Gastroesophageal sphincter (tissue), 3 donors: ENCODE data around the gene CAMK2B.

ENCODE experiments used
- POLR2A ChIP-seq, 2 donors: fragments of 450-650 bp; IDR thresholded peaks; one replicate each; pipeline ENCODE4 v1.6.1; 2017; ENCODE audit warnings: antibody characterized with exemption in 2 of 2, mild to moderate bottlenecking in 2 of 2, moderate library complexity in 1 of 2
- TF ChIP-seq, protein P1 (sequence below), 4 experiments: fragments of 200-600 bp in 2 of 4; fragments of 450-650 bp in 2 of 4; sonication (generic) in 1 of 4; IDR thresholded peaks; one replicate each; pipeline ENCODE4 v1.5.1; 2017 to 2019; ENCODE audit warnings: antibody characterized with exemption in 4 of 4, mild to moderate bottlenecking in 2 of 4, moderate library complexity in 2 of 4

DNA sequence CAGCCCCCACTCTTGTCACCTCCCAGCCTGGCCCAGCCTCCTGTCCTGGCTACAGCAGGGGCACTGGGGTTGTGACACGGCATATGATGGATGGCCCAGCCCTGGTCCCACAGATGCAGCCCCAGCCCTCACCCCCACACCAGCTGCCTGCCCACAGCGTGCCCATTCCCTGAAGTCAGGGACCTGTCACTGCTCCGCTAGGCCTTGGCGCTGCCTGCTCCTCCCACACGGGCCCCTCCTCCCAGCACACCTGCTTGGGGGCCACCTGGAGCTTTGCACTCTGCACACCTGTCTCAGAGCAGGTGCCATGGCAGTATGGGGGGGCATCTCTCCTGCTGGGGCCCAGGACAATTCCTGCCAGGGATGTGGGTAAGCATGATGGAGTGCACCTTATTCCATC, 139.7 kb downstream of the CAMK2B start:
- no peak for TF ChIP-seq POLR2A (IDR thresholded peaks at IDR 0.05)
- TF ChIP-seq, protein P1, sequence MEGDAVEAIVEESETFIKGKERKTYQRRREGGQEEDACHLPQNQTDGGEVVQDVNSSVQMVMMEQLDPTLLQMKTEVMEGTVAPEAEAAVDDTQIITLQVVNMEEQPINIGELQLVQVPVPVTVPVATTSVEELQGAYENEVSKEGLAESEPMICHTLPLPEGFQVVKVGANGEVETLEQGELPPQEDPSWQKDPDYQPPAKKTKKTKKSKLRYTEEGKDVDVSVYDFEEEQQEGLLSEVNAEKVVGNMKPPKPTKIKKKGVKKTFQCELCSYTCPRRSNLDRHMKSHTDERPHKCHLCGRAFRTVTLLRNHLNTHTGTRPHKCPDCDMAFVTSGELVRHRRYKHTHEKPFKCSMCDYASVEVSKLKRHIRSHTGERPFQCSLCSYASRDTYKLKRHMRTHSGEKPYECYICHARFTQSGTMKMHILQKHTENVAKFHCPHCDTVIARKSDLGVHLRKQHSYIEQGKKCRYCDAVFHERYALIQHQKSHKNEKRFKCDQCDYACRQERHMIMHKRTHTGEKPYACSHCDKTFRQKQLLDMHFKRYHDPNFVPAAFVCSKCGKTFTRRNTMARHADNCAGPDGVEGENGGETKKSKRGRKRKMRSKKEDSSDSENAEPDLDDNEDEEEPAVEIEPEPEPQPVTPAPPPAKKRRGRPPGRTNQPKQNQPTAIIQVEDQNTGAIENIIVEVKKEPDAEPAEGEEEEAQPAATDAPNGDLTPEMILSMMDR (IDR thresholded peaks at IDR 0.05) = no peak
